GM18951 (cell line): ENCODE results near the gene COG2.
"Not testable (repeated sequence)": the region's sequence is repeated elsewhere in the genome, so short reads cannot be mapped to it uniquely, and the experiment has no call there.

ENCODE experiments used
- POLR2A ChIP-seq: IDR thresholded peaks from 4 replicates; pipeline ENCODE4 v1.6.1; 2011; ENCODE audit warnings: mild to moderate bottlenecking; ENCODE audit not compliant: insufficient read length, insufficient read depth; ENCODE audit errors: extremely low read depth
- in situ Hi-C: fragments of 300-500 bp; cut with MboI; formaldehyde crosslinking; loops from one replicate; pipeline ENCODE4 v1.12.0; 2022; ENCODE audit warnings: low sequenced_read_pairs, mixed read lengths, inconsistent platforms; ENCODE audit not compliant: unreplicated experiment

The COG2 gene, protein sequence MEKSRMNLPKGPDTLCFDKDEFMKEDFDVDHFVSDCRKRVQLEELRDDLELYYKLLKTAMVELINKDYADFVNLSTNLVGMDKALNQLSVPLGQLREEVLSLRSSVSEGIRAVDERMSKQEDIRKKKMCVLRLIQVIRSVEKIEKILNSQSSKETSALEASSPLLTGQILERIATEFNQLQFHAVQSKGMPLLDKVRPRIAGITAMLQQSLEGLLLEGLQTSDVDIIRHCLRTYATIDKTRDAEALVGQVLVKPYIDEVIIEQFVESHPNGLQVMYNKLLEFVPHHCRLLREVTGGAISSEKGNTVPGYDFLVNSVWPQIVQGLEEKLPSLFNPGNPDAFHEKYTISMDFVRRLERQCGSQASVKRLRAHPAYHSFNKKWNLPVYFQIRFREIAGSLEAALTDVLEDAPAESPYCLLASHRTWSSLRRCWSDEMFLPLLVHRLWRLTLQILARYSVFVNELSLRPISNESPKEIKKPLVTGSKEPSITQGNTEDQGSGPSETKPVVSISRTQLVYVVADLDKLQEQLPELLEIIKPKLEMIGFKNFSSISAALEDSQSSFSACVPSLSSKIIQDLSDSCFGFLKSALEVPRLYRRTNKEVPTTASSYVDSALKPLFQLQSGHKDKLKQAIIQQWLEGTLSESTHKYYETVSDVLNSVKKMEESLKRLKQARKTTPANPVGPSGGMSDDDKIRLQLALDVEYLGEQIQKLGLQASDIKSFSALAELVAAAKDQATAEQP

DNA sequence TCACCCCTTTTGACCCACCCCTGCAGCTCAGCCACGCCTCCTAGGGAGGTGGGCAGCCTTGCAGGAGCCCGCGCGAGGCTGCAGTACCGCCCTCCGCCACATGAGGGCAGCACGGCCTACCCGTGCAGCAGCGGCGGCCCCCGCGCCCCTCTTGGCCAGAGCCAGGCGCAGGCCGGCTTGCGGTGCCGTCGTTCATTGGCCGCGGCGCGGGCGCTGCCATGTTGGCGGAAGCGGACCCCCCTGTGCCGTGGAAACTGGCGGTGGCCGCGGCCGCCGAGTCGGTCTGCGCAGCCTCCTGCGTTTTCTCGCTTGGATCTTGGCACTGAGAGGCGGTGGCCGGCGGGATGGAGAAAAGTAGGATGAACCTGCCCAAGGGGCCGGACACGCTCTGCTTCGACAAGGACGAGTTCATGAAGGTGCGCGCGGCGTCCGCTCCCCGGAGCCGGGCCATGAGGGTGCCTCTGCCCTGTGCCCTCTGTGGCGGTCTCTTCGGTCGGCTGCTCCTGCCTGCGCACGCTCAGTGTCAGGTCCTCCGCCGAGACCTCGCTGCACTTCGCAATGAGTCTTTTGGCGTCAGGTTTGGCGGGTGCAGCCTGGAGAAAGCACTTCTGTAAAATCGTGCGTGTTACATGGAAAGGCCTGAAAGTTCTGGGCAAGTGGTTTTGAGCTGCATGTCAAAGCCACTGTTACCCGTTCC, at the start of gene COG2:
Gene COG2 (plus strand): TSS at position 219 of the 697 bp plus-strand sequence. CDS start 126 bp downstream, at position 345.
- in situ Hi-C loops = no loop called here
- peak; percentile 85 for TF ChIP-seq POLR2A

DNA sequence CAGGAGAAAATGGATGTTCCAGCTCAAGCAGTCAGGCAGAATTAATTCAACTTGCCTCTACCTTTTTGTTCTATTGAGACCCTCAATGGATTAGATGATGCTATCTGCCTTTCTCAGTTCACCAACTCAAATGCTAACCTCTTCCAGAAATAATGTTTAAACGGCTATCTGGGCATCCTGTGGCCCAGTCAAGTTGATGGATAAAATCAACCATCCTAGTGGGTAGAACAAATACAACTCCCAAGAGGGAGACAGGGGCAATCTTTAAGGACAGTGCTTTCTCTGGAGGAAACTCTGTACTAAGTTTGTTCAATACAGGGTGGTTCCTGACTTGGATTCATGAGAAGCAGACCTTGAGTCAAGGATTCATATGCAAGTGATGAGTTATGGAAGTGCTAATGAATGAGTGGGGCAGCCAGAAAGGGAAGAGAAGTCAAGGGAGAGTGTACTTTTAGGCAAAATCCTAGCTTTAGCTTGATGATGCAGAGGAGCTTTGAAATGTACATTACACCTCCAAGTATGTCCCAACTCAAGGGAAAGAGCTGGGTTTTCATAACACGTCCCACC, 49.4 kb upstream of the COG2 start:
- TF ChIP-seq POLR2A = no peak
- in situ Hi-C loops = no loop called here

DNA sequence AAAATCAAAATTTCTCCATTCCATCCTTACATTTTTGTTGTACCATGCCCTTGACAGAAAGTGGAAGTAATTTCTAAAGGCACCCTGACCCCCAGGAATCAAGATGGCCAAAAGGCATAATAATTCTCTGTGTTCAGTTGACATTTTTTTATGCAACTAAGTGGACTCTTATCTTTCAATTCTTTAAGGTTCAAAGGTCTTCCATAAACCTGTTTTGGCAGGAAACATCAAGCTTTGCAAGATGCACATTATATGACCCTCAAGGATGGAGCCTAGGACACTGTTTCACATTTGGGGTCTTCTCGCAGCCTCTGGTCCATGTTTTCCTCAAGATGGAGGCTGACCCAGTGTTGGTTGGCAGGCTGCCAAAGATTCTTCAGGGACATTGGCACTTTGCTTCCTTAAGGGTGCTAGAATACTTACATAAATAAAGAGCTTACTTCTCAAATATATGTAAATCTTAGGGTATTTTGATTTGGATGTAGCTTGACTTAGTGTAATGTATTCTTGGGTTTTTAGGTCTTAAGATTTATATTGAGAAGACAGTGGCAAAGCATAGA, 48.0 kb upstream of the COG2 start:
- in situ Hi-C loops = no loop called here
- TF ChIP-seq POLR2A = no peak

DNA sequence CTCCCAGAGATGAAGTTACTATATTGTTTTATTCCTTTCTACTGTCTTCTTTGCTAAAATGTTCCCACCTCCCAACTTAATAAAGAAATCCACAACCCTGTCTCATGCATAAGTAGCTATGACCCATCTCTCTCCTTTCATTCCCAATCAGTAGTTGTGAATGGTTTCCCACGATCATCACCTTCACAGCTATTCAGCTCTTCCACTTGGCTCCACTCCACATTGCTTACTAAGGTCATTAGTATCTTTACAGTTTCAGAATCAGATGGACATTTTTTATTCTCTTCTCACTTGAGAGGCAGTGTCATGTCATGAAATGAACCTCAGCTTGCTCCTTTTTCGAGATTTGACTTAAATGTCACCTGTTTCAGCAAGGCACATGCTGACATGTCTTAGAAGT, 47.1 kb upstream of the COG2 start:
- in situ Hi-C loops = no loop called here
- no peak for TF ChIP-seq POLR2A

DNA sequence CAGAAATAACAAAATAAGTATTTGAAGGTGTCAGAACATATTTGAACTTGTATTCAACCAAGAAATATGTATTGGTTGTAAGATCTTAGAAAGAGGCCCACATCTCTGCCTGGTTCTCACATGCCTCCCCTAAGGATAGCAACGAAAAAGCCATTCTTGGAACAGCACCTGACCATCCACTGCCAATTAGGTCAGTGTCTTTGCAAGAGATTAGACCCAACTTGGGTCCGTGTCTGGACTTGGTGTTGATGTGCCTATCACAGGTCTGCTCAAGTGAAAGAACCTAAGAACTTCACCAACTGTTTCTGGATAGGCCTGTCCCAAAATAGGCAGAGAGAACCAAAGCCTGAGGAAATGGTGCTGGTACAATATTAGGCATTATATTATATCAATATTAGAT, 46.0 kb upstream of the COG2 start:
- in situ Hi-C loops = no loop called here
- no peak for TF ChIP-seq POLR2A

DNA sequence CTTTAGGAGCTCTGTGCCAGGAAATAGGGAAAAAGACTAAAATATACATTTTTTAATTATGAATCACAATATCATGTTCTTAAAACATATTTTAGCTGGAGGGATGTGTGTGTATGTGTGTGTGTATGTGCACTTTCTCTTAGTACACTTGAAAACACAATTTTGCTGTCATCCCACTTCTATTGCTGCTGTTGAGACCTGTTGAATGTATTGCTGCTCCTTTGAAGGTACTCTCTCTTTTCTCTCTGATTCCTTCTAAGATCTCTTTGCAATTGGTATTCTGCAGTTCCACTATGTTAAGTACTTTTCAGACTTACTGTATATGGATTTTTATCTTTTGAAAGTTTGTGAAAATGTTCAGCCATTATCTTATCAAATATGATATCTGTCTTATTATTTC, 43.5 kb upstream of the COG2 start:
- no peak for TF ChIP-seq POLR2A
- in situ Hi-C loops = no loop called here

DNA sequence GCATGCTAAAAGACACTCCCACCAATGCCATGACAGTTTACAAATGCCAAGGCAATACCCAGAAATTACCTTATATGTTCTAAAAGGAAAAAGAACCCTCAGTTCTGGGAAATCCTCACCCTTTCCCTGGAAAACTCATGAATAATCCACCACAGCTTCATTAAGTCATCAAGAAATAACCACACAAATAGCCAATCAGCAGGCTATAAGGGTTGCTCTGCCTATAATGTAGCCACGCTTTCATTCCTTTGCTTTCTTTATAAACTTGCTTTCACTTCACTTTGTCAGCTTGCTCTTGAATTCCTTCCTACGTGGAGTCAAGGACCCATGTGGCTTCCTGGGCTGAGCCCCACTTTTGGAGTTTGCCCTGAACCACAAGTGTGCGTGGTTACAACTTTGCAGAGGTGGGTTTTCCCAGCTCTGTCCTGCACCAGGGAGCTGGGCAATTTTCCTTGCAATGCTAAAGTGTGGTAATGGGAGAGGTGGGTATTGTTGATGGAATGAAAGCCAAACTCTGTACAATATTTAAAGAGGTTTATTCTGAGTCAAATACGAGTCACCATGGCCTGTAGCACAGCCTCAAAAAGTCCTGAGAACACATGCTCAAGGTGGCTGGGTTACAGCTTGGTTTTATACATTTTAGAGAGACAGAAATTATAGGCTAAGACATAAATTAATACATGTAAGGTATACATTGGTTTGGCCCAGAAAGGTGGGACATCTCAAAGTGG, 42.2 kb upstream of the COG2 start:
- TF ChIP-seq POLR2A = no peak
- in situ Hi-C loops = no loop called here

DNA sequence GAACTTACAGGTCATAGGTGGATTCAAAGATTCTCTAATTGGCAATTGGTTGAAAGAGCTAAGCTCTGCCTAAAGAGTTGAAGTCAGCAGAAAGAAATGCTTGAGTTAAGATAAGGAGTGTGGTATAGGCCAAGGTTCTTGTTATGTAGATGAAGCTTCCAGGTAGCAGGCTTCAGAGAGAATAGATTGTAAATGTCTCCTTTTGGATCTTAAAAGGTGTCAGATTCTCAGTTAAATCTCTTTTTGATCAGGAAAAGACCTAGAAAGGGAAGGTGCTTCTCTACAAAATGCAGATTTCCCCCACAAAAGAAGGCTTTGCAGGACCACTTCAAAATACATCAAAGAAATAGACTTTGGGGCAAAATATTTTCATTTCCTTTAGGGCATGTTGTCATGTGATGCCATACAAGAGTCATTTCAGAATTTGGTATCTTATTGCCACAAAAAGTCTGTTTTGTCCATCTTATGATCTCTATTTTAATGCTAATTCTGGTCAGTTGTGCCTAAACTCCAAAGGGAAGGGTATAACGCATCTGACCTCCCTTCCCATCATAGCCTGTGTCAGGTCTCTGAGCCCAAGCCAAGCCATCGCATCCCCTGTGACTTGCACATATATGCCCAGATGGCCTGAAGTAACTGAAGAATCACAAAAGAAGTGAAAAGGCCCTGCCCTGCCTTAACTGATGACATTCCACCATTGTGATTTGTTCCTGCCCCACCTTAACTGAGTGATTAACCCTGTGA, 41.5 kb upstream of the COG2 start:
- in situ Hi-C loops = not testable (repeated sequence)

DNA sequence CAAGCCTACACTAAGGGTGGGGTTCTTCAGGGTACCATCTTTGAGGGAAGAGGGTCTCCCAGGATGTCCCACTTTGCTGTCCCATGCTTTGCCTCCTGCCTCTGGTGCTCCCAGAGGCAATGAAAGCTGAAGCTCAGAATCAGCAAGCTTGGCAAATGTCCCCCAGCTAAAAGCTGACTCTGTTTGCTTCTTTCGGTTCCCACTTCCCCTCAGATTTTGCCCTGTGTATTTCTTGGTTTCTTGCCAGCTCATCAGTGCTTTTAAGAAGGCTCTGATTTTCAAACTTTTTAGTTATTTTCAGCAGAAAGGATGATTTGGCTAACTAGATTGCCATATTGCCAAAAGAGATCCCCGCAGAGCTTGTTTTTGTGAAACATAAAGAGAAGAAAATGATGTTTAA, 33.1 kb upstream of the COG2 start:
- in situ Hi-C loops = no loop called here
- no peak for TF ChIP-seq POLR2A

DNA sequence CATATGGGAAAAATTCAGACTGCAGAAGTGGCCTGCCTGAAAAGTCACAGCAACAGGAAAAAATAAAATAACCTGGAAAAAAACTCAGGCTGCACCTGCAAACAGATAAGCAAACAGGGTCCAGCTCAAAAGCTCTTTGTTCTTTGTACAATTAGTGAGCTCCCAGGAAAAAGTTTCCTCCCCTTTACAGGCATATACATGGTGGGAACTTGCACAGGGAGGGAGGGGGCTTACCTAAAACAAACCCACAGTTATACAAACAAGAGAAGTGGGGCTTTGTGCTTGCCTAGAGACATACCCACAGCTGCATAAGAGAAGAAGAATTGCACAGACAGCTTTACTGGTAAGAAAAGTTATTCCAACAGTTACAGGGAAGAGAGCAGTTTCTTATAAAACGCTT, 31.7 kb upstream of the COG2 start:
- in situ Hi-C loops = no loop called here
- no peak for TF ChIP-seq POLR2A

DNA sequence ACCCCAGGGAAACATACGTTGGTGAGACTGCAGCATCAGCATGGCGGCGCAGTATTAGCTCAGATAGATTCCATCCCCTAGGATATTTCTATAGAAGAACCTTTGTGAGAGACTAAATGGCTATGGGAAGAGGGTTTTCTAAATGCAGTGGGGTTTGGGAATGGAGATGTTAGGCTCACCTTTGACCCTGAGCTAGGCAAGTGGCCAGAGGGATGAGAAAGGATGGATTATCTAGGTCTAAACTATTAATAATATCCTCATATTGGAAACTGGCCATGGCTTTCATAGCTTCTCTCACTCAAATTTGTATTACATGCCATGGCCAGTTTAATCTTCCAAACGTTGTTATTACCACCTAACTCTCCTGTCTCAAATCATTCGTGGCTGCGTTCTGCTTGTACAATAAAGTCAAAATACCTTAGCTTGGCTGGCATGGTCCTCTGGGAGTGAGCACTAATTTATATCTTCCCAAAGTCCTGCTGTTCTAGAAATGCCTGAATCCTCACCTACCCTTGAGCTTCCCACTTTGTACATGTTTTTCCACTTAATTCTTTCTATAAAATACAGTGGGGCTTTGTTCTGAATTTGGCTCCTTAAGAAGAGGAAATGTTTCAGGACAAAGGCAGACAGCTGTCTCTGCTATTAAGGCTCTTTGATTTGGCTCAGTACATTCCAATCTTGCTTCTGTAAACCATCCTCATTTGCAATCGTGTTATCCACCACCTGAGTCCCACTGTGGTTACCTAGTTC, 31.0 kb upstream of the COG2 start:
- in situ Hi-C loops = no loop called here

More for the DNA sequence above, 31.0 kb upstream of the COG2 start:
- no peak for TF ChIP-seq POLR2A
